GM11168 (cell line): ENCODE data around the gene HAVCR1.
"Not testable (repeated sequence)": the region's sequence is repeated elsewhere in the genome, so short reads cannot be mapped to it uniquely, and the experiment has no call there.

Experiments used
- in situ Hi-C: fragments of 300-500 bp; cut with MboI; formaldehyde crosslinking; loops from one replicate; pipeline ENCODE4 v1.12.0; 2022; ENCODE audit warnings: low sequenced_read_pairs; ENCODE audit not compliant: unreplicated experiment

HAVCR1 gene

GRCh38 chr5:157051604-157052245, 7.2 kb downstream of the HAVCR1 start:
- in situ Hi-C loops: no loop called here

GRCh38 chr5:157050050-157050449, 8.9 kb downstream of the HAVCR1 start:
- in situ Hi-C loops: no loop called here

GRCh38 chr5:157049605-157050004, 9.3 kb downstream of the HAVCR1 start:
- in situ Hi-C loops: no loop called here

GRCh38 chr5:157047898-157048297, 11.0 kb downstream of the HAVCR1 start:
- in situ Hi-C loops: no loop called here

- in situ Hi-C loops: not testable (repeated sequence)
Observed at GRCh38 chr5:157047016-157047415, 11.9 kb downstream of the HAVCR1 start.

GRCh38 chr5:157046041-157046440, 12.9 kb downstream of the HAVCR1 start:
- in situ Hi-C loops: no loop called here

GRCh38 chr5:157045601-157046000, 13.3 kb downstream of the HAVCR1 start:
- in situ Hi-C loops: no loop called here

GRCh38 chr5:157038568-157039187, 20.2 kb downstream of the HAVCR1 start:
- in situ Hi-C loops: no loop called here

- in situ Hi-C loops: not testable (repeated sequence)
Observed at GRCh38 chr5:157034106-157035072, 24.5 kb downstream of the HAVCR1 start.

GRCh38 chr5:157033071-157033583, 25.8 kb downstream of the HAVCR1 start:
- in situ Hi-C loops: no loop called here

- in situ Hi-C loops: no loop called here
Observed at GRCh38 chr5:157030692-157031091, 28.2 kb downstream of the HAVCR1 start.

- in situ Hi-C loops: no loop called here
Observed at GRCh38 chr5:157029457-157029856, 29.5 kb downstream of the HAVCR1 start.

GRCh38 chr5:157027663-157028062, 31.3 kb downstream of the HAVCR1 start:
- in situ Hi-C loops: not testable (repeated sequence)

GRCh38 chr5:157026789-157027424, 32.0 kb downstream of the HAVCR1 start:
- in situ Hi-C loops: no loop called here

GRCh38 chr5:157025093-157025698, 33.7 kb downstream of the HAVCR1 start:
- in situ Hi-C loops: no loop called here

GRCh38 chr5:157024208-157024959, 34.5 kb downstream of the HAVCR1 start:
- in situ Hi-C loops: no loop called here

- in situ Hi-C loops: no loop called here
Observed at GRCh38 chr5:157022024-157022423, 36.9 kb downstream of the HAVCR1 start.

- in situ Hi-C loops: no loop called here
Observed at GRCh38 chr5:157020511-157021222, 38.2 kb downstream of the HAVCR1 start.

- in situ Hi-C loops: no loop called here
Observed at GRCh38 chr5:157020002-157020401, 38.9 kb downstream of the HAVCR1 start.
